Nephron progenitor cell (in vitro differentiated cells): ENCODE results near the gene RBM28.

Experiments used
- DNase-seq: peaks from one replicate; pipeline ENCODE4 v3.0.0; 2021
- H3K27ac Mint-ChIP-seq: 2 replicates; pipeline ENCODE4 v1.8.0; 2021; ENCODE audit warnings: mild to moderate bottlenecking, moderate library complexity, mixed read lengths
- H3K27me3 Mint-ChIP-seq: 2 replicates; pipeline ENCODE4 v1.8.0; 2021; ENCODE audit warnings: mild to moderate bottlenecking, low read depth, mixed read lengths; ENCODE audit not compliant: poor library complexity
- H3K36me3 Mint-ChIP-seq: 2 replicates; pipeline ENCODE4 v1.8.0; 2021; ENCODE audit warnings: low read depth, mixed read lengths
- H3K4me1 Mint-ChIP-seq: 2 replicates; pipeline ENCODE4 v1.8.0; 2021; ENCODE audit warnings: mixed read lengths
- H3K4me3 Mint-ChIP-seq: 2 replicates; pipeline ENCODE4 v1.8.0; 2021; ENCODE audit warnings: mild to moderate bottlenecking, moderate library complexity, mixed read lengths
- H3K9me3 Mint-ChIP-seq: 2 replicates; pipeline ENCODE4 v1.8.0; 2021; ENCODE audit warnings: mild to moderate bottlenecking, moderate library complexity, mixed read lengths
- TF ChIP-seq, protein P1 (sequence below): fragments of 200-600 bp; sonication (generic); IDR thresholded peaks from 2 replicates; pipeline ENCODE4 v1.5.0; 2021; ENCODE audit warnings: antibody characterized with exemption

The RBM28 gene, protein sequence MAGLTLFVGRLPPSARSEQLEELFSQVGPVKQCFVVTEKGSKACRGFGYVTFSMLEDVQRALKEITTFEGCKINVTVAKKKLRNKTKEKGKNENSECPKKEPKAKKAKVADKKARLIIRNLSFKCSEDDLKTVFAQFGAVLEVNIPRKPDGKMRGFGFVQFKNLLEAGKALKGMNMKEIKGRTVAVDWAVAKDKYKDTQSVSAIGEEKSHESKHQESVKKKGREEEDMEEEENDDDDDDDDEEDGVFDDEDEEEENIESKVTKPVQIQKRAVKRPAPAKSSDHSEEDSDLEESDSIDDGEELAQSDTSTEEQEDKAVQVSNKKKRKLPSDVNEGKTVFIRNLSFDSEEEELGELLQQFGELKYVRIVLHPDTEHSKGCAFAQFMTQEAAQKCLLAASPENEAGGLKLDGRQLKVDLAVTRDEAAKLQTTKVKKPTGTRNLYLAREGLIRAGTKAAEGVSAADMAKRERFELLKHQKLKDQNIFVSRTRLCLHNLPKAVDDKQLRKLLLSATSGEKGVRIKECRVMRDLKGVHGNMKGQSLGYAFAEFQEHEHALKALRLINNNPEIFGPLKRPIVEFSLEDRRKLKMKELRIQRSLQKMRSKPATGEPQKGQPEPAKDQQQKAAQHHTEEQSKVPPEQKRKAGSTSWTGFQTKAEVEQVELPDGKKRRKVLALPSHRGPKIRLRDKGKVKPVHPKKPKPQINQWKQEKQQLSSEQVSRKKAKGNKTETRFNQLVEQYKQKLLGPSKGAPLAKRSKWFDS

DNA sequence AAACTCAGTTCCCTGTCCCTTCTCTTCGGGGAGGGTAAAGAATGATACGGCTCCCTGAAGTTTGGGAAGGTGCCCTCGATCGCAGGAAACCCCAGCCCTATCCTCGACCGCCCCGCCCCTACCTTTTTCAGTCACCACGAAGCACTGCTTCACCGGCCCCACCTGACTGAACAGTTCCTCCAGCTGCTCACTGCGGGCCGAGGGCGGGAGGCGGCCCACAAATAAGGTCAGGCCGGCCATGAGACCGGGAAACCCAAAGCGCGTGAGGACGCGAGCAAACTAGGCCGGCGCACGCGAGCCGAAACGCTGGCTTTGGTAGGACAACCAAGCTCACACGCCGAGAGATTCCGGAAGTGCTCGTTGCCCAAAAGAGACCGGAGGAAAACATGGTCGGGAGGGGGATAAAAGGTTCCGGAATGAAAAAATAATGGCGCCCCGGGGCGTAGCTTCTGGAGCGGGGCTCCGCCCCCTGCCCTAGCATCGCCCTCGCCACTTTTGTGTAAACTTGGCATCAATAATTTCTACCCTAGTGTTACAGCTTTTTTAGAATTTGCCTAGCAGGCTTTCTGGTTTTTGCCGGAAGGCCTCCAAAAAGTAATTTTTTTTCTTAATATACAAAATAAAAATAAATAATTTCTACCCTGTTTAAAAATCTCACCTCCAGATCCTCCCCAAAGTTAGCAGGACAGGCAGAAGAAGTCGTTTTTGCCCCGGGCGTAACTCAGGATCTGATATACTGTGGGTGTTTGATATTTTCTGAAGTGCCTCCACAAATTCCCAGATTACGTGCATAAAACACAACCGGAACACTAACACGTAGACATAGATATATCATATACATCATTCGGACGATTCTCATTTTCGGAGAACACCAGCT is at the start of gene RBM28:
TSS of gene RBM28 (minus strand) at position 355 of the 877 bp plus-strand sequence. CDS start at position 240, 115 bp downstream.
- H3K4me3 Mint-ChIP-seq = peak within 1 kb of the TSS; percentile 88
- TF ChIP-seq, protein P1, sequence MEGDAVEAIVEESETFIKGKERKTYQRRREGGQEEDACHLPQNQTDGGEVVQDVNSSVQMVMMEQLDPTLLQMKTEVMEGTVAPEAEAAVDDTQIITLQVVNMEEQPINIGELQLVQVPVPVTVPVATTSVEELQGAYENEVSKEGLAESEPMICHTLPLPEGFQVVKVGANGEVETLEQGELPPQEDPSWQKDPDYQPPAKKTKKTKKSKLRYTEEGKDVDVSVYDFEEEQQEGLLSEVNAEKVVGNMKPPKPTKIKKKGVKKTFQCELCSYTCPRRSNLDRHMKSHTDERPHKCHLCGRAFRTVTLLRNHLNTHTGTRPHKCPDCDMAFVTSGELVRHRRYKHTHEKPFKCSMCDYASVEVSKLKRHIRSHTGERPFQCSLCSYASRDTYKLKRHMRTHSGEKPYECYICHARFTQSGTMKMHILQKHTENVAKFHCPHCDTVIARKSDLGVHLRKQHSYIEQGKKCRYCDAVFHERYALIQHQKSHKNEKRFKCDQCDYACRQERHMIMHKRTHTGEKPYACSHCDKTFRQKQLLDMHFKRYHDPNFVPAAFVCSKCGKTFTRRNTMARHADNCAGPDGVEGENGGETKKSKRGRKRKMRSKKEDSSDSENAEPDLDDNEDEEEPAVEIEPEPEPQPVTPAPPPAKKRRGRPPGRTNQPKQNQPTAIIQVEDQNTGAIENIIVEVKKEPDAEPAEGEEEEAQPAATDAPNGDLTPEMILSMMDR = no peak
- peaks cover 9% of the 10 kb centered on the region for H3K36me3 Mint-ChIP-seq
- H3K27ac Mint-ChIP-seq = peak within 1 kb of the TSS; percentile 99
- peak; percentile 84 for DNase-seq
- H3K4me1 Mint-ChIP-seq = peaks cover 35% of the 10 kb centered on the region
- no peaks in the 10 kb centered on the region for H3K9me3 Mint-ChIP-seq
- H3K27me3 Mint-ChIP-seq = peaks cover 6% of the 10 kb centered on the region

DNA sequence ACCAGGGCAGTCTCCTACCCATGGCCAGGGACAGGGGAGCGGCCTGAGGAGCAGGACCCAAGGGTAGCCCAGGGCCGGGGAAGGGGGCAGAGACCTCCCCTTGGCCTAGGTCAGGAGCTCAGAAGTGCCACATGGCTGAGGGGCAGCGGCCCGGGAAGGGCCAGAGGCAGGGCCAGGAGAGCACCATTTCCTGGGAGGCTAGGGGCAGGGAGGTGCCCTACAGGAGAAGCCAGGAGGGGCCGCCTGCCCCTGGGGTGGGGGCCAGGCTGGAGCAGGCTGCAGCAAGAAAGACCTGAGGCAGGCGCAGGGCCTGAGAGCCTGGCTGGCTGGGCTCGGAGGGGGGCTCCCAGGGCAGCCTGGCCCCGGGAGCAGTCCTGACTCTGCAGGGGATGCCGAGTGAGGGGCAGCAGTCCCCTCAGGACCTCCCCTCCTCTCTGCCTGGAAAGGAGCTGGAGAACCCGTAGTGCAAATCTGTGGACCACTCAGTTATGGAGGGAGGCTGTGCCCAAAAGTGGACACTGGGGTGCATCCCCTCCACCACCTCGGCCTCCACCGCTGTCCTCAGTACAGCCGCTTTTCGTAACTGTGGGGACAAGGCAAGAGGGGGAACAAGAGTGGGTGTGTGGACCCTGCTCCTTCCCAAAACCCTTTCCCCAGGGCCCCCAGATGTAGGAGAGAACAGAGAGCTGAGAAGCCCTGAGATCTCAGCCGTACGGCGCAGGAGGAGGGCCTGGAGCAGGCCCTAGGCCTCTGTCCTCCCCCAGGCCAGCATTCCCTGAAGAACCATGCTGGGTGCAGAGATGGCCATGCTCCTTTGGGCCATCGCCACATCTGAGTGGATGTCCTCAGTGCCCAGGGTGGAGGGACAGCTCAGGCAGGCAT is 49.0 kb upstream of the RBM28 start:
- Mint-ChIP-seq H3K4me3 (no peak overlapping the region), H3K36me3 (peaks cover 7% of the 10 kb centered on the region), H3K9me3 (no peaks in the 10 kb centered on the region), H3K27me3 (peaks cover 7% of the 10 kb centered on the region), H3K27ac (peak overlapping the region; percentile 22), H3K4me1 (peaks cover 26% of the 10 kb centered on the region)
- TF ChIP-seq, protein P1 = no peak
- no peak for DNase-seq

DNA sequence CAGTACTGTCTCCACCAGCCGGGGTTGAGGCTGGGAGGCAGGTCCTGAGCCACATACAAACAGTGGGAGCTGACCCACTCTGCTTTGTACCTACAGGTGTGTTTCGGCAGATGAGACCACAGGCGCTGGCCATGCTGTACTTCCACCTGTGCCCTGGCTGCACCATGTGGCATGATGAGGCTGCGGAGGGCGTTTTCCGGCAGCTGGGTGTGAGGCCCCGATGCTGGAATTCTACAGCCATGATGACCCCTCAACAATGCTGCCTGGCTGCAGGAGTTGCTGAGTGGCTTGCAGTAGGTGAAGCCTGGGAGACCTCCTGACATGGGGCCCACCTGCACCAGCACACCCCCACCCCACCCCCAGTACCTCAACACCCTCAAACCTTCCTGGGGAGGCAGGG is 48.1 kb upstream of the RBM28 start:
- H3K27ac Mint-ChIP-seq = no peak overlapping the region
- H3K4me3 Mint-ChIP-seq = no peak overlapping the region
- TF ChIP-seq, protein P1 = no peak
- peaks cover 16% of the 10 kb centered on the region for H3K27me3 Mint-ChIP-seq
- no peak for DNase-seq
- H3K36me3 Mint-ChIP-seq = peaks cover 3% of the 10 kb centered on the region
- no peaks in the 10 kb centered on the region for H3K9me3 Mint-ChIP-seq
- H3K4me1 Mint-ChIP-seq = peaks cover 26% of the 10 kb centered on the region

DNA sequence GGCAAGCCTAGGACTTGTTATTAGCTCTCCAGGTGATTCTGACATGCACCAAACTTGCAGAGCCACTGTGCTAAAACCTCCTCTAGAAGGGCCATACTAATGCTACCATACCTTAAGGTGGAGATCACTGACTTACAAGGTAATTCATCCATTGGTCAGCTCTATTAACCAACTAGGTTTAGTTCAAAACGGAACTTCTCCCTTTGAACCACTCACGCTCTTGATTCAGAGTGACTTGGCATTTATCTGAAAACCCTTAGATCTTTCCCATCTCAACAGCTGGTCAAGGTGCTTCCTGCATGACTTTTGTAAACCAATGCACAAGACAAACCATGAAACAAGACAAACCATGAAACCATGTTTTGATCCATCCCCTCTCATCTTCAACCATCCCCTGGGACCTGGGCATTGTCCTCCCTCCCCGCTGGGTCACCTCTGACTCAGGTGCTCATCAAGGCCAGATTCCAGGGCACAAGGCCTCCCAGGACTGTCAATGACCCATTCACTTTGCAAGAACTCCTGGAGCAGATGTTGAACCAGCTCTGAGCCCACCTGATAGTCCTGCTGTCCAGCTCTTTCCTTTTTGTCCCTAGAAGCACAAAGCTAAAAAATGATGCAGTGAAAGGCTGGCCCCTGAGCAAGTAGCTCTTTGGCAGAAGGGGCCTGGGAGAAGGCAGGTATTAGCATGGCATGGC is 47.3 kb upstream of the RBM28 start:
- no peak overlapping the region for H3K4me3 Mint-ChIP-seq
- TF ChIP-seq, protein P1 = no peak
- DNase-seq = no peak
- H3K27ac Mint-ChIP-seq = no peak overlapping the region
- peaks cover 26% of the 10 kb centered on the region for H3K4me1 Mint-ChIP-seq
- H3K9me3 Mint-ChIP-seq = no peaks in the 10 kb centered on the region
- H3K36me3 Mint-ChIP-seq = no peaks in the 10 kb centered on the region
- H3K27me3 Mint-ChIP-seq = peaks cover 20% of the 10 kb centered on the region
